BLaER1 (cell line): ENCODE results near the gene SUMO4.

Experiments
- H3K27ac ChIP-seq: shearing (Covaris generic); formaldehyde crosslinking; 2 replicates; pipeline ENCODE4 v1.8.1; 2022
- H3K27me3 ChIP-seq: shearing (Covaris generic); formaldehyde crosslinking; 2 replicates; pipeline ENCODE4 v1.8.1; 2022
- H3K36me3 ChIP-seq: shearing (Covaris generic); formaldehyde crosslinking; 2 replicates; pipeline ENCODE4 v1.8.1; 2022
- H3K4me1 ChIP-seq: shearing (Covaris generic); formaldehyde crosslinking; 2 replicates; pipeline ENCODE4 v1.8.1; 2022
- H3K4me2 ChIP-seq: shearing (Covaris generic); formaldehyde crosslinking; 2 replicates; pipeline ENCODE4 v1.8.1; 2022
- H3K4me3 ChIP-seq: shearing (Covaris generic); formaldehyde crosslinking; 2 replicates; pipeline ENCODE4 v1.8.1; 2022
- H3K9ac ChIP-seq: shearing (Covaris generic); formaldehyde crosslinking; 2 replicates; pipeline ENCODE4 v1.8.1; 2022
- H3K9me3 ChIP-seq: shearing (Covaris generic); formaldehyde crosslinking; 2 replicates; pipeline ENCODE4 v1.8.1; 2022
- H4K20me1 ChIP-seq: shearing (Covaris generic); formaldehyde crosslinking; 2 replicates; pipeline ENCODE4 v1.8.1; 2022
- Cebpa-rat ChIP-seq: shearing (Covaris generic); IDR thresholded peaks from 2 replicates; pipeline ENCODE4 v1.8.1; 2022

The SUMO4 gene

DNA sequence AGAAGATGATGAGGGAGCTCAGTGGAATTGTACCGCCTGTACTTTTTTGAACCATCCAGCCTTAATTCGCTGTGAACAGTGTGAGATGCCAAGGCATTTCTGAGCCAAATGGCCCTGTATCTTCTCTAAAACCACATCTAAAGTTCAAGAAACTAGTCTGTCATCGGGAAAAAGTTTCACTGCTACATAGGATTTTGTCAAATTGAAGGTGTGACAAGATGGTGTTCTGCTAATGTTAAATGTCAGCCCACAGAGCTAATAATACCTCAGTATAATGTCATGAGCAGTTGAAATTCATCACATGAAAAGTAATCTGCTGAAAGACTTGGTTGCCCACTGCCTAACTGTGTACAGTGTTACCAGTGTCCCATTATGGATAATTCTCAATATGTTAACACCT, 9.6 kb downstream of the SUMO4 start:
- Histone ChIP-seq H3K4me1 (peaks cover 11% of the 10 kb centered on the region), H3K27me3 (no peaks in the 10 kb centered on the region), H3K4me3 (no peak overlapping the region), H3K4me2 (no peak overlapping the region), H3K27ac (no peak overlapping the region), H3K9me3 (no peaks in the 10 kb centered on the region), H3K9ac (no peak overlapping the region), H4K20me1 (no peaks in the 10 kb centered on the region), H3K36me3 (peaks cover 50% of the 10 kb centered on the region)
- TF ChIP-seq Cebpa-rat, result no peak

DNA sequence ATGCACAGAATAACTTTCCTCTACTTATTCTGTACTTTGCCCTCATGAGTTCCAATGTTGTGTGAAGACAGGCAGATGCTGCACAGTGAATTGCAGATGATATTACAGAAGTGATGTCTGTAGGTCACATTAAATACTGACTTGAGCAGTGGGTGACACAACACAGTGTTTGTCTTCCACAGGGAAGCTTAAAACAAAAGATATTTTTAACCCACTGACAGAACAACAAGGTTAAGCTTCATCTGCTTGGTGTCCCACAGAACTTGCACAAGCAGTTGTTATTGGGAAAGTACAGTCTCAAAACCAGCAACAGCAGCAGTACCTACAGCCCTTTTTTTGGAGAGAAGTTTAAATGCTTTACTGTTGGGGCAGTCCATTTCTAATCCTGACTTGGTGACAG, 10.5 kb downstream of the SUMO4 start:
- peaks cover 41% of the 10 kb centered on the region for H3K36me3 ChIP-seq
- H3K27me3 ChIP-seq, result no peaks in the 10 kb centered on the region
- no peak overlapping the region for H3K4me2 ChIP-seq
- TF ChIP-seq Cebpa-rat, result no peak
- H3K9me3 ChIP-seq, result peaks cover 3% of the 10 kb centered on the region; the same call in 1 of the 2 replicates
- H3K9ac ChIP-seq, result no peak overlapping the region
- peaks cover 11% of the 10 kb centered on the region for H3K4me1 ChIP-seq
- H3K4me3 ChIP-seq, result no peak overlapping the region
- no peaks in the 10 kb centered on the region for H4K20me1 ChIP-seq
- no peak overlapping the region for H3K27ac ChIP-seq

DNA sequence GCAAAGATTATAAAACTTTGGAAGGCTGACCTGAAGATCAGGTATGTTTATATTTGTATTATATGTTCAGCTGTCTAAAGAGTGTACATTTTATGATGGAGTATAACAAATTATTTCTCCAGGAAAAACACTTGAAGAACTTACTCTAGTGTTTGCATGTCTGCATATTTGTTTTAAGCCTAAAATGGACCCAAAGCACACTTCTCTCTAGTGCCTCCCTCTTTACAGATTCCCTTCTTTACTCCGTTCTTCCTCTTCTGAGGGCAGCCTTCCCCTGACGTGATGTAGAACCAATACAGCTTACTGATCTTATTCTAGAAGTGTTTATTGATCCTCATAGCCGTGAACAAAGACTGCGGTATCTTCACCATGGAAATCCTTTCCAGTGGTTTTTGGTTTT, 13.9 kb downstream of the SUMO4 start:
- Histone ChIP-seq H3K9ac (no peak overlapping the region), H3K4me1 (peaks cover 11% of the 10 kb centered on the region), H3K9me3 (peaks cover 11% of the 10 kb centered on the region; the same call in 1 of the 2 replicates), H3K27me3 (no peaks in the 10 kb centered on the region), H3K4me3 (no peak overlapping the region), H4K20me1 (no peaks in the 10 kb centered on the region), H3K27ac (no peak overlapping the region), H3K4me2 (no peak overlapping the region), H3K36me3 (peaks cover 26% of the 10 kb centered on the region)
- no peak for TF ChIP-seq Cebpa-rat

DNA sequence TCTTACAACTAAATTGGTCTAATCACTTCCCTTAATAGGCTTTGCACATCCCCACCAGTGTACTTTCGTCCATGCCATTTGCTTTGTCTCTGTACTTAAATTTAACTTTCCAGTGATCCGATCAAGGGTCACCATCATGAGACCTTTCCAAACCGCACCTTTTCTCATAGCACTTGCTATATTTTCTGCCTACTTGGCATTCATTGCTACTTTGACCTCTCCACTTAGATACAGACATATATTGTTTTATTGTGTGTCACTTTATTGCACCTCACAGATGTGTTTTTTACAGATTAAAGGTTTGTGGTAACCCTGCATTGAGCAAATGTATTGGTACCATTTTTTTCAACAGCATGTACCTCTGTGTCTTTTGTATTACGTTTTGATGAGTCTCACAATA, 14.8 kb downstream of the SUMO4 start:
- H3K9ac ChIP-seq, result no peak overlapping the region
- no peaks in the 10 kb centered on the region for H4K20me1 ChIP-seq
- no peaks in the 10 kb centered on the region for H3K27me3 ChIP-seq
- TF ChIP-seq Cebpa-rat, result no peak
- H3K4me3 ChIP-seq, result no peak overlapping the region
- H3K27ac ChIP-seq, result no peak overlapping the region
- peaks cover 18% of the 10 kb centered on the region for H3K36me3 ChIP-seq
- H3K4me2 ChIP-seq, result no peak overlapping the region
- peaks cover 11% of the 10 kb centered on the region; the same call in 1 of the 2 replicates for H3K9me3 ChIP-seq
- H3K4me1 ChIP-seq, result peaks cover 11% of the 10 kb centered on the region

DNA sequence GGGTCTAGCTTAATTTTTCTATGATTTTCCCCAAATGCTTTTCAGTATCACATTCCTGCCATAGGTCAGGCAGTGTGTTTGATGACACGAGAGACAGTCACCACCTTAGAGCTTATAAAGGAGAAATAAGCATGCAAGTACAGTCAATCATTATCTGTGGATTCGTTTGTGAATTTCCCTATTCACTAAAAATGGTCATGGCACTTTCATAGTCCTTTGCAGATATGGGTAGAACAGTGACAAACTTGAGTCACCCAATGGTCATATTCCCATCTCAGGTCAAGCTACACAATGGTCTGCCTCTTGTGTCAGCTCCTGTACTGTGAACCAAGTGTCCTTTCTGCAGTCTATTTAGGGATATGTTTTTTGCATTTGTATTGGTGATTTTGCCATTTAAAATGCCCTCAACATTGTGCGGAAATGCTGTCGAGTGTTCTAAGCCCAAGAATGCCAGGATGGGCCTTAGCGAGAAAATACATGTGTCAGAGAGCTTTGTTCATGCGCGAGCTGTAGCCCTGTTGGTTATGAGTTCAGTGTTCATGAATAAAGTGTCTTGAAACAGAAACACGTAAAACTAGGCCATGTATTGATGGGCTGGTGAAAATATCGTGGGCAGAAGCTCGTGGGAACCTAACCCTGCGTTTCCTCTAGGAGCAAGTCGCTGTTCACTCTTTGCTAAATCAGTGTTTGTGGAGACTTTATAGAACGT, 19.8 kb downstream of the SUMO4 start:
- Histone ChIP-seq H3K36me3 (no peaks in the 10 kb centered on the region), H3K9ac (no peak overlapping the region), H3K27ac (no peak overlapping the region), H3K27me3 (no peaks in the 10 kb centered on the region), H3K4me1 (peaks cover 14% of the 10 kb centered on the region), H4K20me1 (no peaks in the 10 kb centered on the region), H3K4me2 (no peak overlapping the region), H3K9me3 (peaks cover 11% of the 10 kb centered on the region; the same call in 1 of the 2 replicates), H3K4me3 (no peak overlapping the region)
- no peak for TF ChIP-seq Cebpa-rat

DNA sequence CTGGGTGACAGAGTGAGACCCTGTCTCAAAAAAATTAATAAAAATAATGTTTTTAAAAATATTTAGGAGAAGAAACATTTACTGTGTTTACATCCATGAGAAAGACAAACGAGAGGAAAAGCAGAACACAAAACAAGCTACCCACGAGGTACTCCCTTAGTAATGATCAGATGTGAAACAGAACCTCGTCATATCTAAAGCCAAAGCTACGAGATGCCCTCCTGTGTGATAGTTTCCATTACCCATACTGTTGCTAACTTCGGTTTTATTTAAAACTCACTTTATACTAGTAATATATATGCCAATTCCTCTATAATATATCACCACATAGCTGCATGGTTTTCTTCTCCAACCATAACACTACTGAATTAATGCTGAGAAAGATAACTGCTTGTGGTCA, 21.1 kb downstream of the SUMO4 start:
- H3K9me3 ChIP-seq, result 0 out of 2 replicates have a peak, but pooled peaks cover 3% of the 10 kb centered on the region
- no peak overlapping the region for H3K4me2 ChIP-seq
- no peaks in the 10 kb centered on the region for H3K27me3 ChIP-seq
- no peak for TF ChIP-seq Cebpa-rat
- H3K4me1 ChIP-seq, result peaks cover 14% of the 10 kb centered on the region
- no peak overlapping the region for H3K9ac ChIP-seq
- H3K4me3 ChIP-seq, result no peak overlapping the region
- H4K20me1 ChIP-seq, result no peaks in the 10 kb centered on the region
- H3K27ac ChIP-seq, result no peak overlapping the region
- H3K36me3 ChIP-seq, result no peaks in the 10 kb centered on the region

DNA sequence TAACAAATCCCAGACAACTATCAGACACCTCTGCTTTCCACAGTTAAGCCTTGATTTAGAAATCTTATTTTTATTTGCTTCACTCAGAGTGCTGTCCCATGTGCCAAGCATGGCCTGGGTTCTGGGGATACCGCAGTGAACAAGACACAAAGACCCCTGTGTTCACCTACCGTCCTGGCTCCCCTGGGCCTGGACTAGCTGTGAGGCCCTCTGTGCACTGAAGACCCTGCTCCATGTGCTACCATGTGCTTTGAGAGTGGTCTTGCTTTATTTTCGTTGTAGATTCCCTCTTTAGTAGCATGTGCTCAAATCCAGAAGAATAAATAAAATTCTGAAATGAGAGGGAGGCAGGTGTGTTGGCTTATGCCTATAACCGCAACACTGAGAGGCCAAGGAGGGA, 22.5 kb downstream of the SUMO4 start:
- no peaks in the 10 kb centered on the region for H3K9me3 ChIP-seq
- H3K4me1 ChIP-seq, result peaks cover 14% of the 10 kb centered on the region
- no peak overlapping the region; the same call in 1 of the 2 replicates for H3K4me2 ChIP-seq
- H3K27ac ChIP-seq, result no peak overlapping the region
- no peaks in the 10 kb centered on the region for H4K20me1 ChIP-seq
- no peaks in the 10 kb centered on the region for H3K27me3 ChIP-seq
- H3K36me3 ChIP-seq, result no peaks in the 10 kb centered on the region
- H3K9ac ChIP-seq, result no peak overlapping the region
- H3K4me3 ChIP-seq, result no peak overlapping the region
- no peak for TF ChIP-seq Cebpa-rat

DNA sequence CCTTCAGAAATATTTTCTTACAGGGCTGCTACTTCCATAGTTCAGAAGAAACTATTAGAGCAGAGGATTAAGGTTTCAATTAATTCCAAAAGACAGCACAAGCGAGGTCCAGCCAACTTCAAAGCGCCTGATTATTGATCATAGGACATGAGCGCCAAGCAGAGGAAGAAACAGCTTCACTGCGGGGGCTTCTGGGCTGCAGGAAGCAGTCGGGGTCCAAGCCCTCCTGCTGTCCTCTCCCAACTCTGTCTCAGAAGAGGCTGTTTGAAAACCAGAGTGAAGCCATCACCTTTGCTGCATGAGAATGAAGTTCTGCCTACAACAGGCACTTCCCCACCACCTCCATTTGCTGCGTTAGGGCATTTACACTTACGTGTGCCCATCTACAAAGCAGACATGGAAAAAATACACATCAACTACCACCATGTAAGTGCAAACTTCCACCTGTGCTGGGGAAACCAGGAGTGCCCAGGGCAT, 23.9 kb downstream of the SUMO4 start:
- no peak overlapping the region for H3K27ac ChIP-seq
- no peaks in the 10 kb centered on the region for H3K9me3 ChIP-seq
- no peak for TF ChIP-seq Cebpa-rat
- H3K4me3 ChIP-seq, result no peak overlapping the region
- H4K20me1 ChIP-seq, result no peaks in the 10 kb centered on the region
- H3K4me2 ChIP-seq, result peak overlapping the region; percentile 52
- H3K36me3 ChIP-seq, result no peaks in the 10 kb centered on the region
- peaks cover 14% of the 10 kb centered on the region for H3K4me1 ChIP-seq
- no peaks in the 10 kb centered on the region for H3K27me3 ChIP-seq
- 0 out of 2 replicates have a peak overlapping the region, but pooled peaks have one; percentile 11 for H3K9ac ChIP-seq

DNA sequence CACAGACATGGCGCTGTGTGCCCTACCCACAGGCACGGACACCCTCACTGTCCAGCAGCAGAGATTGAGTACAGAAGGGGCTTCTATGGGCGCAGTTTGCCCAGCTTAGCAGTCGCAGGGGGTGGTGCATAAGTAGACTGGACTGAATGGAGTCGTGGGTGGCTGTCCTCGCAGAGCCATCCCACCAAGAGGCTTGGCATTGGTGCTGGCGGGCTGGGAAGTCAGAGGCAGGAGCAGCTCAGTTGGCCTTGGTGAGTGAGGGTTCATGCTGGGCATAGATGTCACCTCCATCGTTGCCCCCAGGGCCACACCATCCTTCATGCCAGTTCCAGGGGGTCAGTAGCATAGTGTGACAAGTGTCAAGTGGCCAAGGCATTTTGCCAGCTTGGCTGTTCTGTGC, 25.2 kb downstream of the SUMO4 start:
- no peaks in the 10 kb centered on the region for H3K27me3 ChIP-seq
- H4K20me1 ChIP-seq, result no peaks in the 10 kb centered on the region
- H3K36me3 ChIP-seq, result no peaks in the 10 kb centered on the region
- no peaks in the 10 kb centered on the region for H3K9me3 ChIP-seq
- peaks cover 14% of the 10 kb centered on the region for H3K4me1 ChIP-seq
- H3K4me2 ChIP-seq, result no peak overlapping the region
- H3K4me3 ChIP-seq, result no peak overlapping the region
- TF ChIP-seq Cebpa-rat, result no peak
- H3K27ac ChIP-seq, result no peak overlapping the region
- H3K9ac ChIP-seq, result no peak overlapping the region

DNA sequence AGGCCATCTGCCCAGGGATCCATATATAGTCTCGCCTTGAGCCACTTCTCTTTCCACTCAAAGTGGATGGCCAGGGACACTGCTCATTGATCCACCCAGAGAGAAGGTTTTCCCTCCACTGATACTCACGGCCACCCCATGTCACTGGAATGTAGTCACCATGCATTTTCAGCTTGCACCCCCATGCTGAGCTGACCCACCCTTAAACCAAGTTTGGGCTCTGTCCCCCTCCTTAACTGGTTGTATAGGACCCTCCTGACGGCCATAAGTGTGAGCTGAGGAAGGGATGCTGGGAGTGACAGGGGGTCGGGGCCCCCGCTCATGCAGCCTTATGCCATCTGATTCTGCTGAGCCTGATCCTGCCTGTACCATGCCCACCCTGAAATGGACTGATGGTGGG, 25.7 kb downstream of the SUMO4 start:
- no peak overlapping the region for H3K27ac ChIP-seq
- H3K27me3 ChIP-seq, result no peaks in the 10 kb centered on the region
- no peaks in the 10 kb centered on the region for H3K36me3 ChIP-seq
- H4K20me1 ChIP-seq, result no peaks in the 10 kb centered on the region
- H3K9ac ChIP-seq, result no peak overlapping the region
- no peak overlapping the region for H3K4me2 ChIP-seq
- H3K4me1 ChIP-seq, result peaks cover 14% of the 10 kb centered on the region
- no peaks in the 10 kb centered on the region for H3K9me3 ChIP-seq
- H3K4me3 ChIP-seq, result no peak overlapping the region
- TF ChIP-seq Cebpa-rat, result no peak
